GM12873 (cell line): ENCODE measurements around the gene TSPAN5.

Experiments used
- CTCF ChIP-seq: IDR thresholded peaks from 2 replicates; pipeline ENCODE4 v1.5.1; 2012; ENCODE audit warnings: low read depth, mild to moderate bottlenecking, moderate library complexity, low read length, control low read depth; ENCODE audit not compliant: insufficient read depth; ENCODE audit errors: missing control alignments

TSPAN5 gene

GRCh38 chr4:98662055-98662453 is 3.6 kb upstream of the TSPAN5 start:
- TF ChIP-seq CTCF, result no peak

- no peak for TF ChIP-seq CTCF
These were observed 3.1 kb upstream of the TSPAN5 start for GRCh38 chr4:98661371-98662054.

GRCh38 chr4:98659741-98660462 is 1.5 kb upstream of the TSPAN5 start:
- TF ChIP-seq CTCF, result no peak

- no peak for TF ChIP-seq CTCF
These were observed 738 bp upstream of the TSPAN5 start for GRCh38 chr4:98659106-98659592.

GRCh38 chr4:98657531-98658286 is 702 bp downstream of the TSPAN5 start:
- TF ChIP-seq CTCF, result no peak

- TF ChIP-seq CTCF, result no peak
These were observed 1.5 kb downstream of the TSPAN5 start for GRCh38 chr4:98656886-98657285.

GRCh38 chr4:98656443-98656842 is 2.0 kb downstream of the TSPAN5 start:
- TF ChIP-seq CTCF, result no peak
